MV-4-11 (cell line): Measurements from ENCODE around the gene FGF21.
"Not testable (repeated sequence)": the region's sequence is repeated elsewhere in the genome, so short reads cannot be mapped to it uniquely, and the experiment has no call there.

Experiments used
- DNase-seq: peaks from one replicate; lab custom pipeline; 2025; lab: John Stamatoyannopoulos, UW

FGF21 gene

DNA sequence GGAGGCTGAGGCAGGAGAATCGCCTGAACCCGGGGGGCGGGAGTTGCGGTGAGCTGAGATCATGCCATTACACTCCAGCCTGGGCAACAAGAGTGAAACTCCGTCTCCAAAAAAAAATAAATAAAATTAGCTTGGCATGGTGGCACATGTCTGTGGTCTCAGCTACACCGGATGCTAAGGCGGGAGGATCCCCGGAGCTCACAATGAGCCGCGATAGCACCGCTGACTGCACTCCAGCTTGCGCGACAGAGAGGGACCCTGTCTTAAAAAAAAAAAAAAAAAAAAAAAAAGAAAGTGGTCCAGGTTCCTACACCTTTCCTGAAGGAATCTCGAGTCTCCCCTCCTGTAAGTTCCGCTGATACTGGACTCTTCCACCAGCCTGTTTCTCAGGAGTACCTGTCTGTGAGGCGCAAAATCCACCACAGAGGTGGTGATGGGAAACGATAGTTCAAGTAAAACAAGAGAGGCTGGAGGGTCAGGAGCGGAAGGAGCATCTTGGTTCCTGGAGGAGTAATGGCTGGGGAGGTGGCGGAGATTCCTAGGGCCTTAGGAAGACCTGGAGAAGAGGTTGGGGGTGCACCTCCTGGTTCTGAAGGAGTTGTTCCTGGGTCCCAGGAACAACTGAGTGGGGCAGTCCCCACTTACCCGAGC is 3.4 kb upstream of the FGF21 start:
- peak; percentile 37 for DNase-seq

- DNase-seq = no peak
These were observed 2.6 kb upstream of the FGF21 start, which contains the start of gene FUT1 for GRCh38 chr19:48752496-48753365. Gene FUT1, minus strand, starts transcription at chr19:48752641. Its CDS starts 1,360 bp downstream, at chr19:48751281.

DNA sequence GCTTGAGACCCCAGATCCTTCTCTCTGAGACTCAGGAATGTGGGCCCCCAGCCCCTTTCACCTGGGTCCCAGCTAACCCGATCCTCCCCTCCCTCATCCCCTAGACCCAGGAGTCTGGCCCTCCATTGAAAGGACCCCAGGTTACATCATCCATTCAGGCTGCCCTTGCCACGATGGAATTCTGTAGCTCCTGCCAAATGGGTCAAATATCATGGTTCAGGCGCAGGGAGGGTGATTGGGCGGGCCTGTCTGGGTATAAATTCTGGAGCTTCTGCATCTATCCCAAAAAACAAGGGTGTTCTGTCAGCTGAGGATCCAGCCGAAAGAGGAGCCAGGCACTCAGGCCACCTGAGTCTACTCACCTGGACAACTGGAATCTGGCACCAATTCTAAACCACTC is 463 bp downstream of the FGF21 start:
- DNase-seq = no peak

- no peak for DNase-seq
These were observed 888 bp downstream of the FGF21 start for GRCh38 chr19:48756212-48756611.

DNA sequence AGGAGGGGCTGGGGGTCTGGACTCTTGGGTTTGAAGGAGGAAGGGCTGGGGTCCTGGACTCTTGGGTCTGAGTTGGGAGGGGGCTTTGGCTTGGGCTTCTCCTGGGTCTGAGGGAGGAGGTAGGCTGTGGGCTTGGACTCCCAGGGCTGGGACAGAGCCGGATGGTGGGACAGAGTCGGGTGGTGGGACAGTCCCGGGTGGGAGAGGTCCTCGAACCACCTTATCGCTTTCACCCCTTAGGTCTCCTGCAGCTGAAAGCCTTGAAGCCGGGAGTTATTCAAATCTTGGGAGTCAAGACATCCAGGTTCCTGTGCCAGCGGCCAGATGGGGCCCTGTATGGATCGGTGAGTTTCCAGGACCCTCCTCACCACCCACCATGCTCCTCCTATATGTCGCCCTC is 1.4 kb downstream of the FGF21 start:
- no peak for DNase-seq

DNA sequence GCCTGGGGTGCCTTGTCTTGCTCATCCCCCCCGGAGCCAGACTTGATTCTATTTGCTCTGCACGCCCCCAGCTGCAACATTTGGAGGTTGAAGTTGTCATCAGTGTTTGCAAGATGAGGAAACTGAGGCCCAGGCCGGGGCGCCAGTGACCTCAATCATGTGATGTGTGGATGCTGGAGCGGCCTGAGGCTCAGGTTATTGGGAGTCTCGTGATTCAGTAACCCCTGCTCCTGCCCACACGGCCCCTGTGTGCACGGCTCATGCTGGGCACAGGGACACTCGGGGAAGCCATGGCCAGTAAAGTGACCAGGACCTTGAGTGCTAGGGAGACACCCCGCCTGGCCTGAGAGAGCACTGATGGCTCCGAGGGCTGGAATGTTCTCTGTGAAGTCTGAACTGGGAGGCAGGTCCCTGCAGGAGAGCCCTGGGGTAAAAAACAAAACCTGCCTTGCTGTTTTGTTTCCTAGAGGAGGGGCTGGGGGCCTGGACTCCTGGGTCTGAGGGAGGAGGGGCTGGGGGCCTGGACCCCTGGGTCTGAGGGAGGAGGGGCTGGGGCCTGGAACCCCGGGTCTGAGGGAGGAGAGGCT is 1.9 kb downstream of the FGF21 start:
- no peak for DNase-seq

DNA sequence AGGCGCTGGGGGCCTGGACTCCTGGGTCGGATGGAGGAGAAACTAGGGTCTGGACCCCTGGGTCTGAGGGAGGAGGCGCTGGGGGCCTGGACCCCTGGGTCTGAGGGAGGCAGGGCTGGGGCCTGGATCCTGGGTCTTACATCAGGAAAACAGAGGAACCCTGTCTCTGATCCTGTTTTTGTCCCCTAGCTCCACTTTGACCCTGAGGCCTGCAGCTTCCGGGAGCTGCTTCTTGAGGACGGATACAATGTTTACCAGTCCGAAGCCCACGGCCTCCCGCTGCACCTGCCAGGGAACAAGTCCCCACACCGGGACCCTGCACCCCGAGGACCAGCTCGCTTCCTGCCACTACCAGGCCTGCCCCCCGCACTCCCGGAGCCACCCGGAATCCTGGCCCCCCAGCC is 2.4 kb downstream of the FGF21 start:
- no peak for DNase-seq

- no peak for DNase-seq
These were observed 5.3 kb downstream of the FGF21 start for GRCh38 chr19:48760504-48761205.

DNA sequence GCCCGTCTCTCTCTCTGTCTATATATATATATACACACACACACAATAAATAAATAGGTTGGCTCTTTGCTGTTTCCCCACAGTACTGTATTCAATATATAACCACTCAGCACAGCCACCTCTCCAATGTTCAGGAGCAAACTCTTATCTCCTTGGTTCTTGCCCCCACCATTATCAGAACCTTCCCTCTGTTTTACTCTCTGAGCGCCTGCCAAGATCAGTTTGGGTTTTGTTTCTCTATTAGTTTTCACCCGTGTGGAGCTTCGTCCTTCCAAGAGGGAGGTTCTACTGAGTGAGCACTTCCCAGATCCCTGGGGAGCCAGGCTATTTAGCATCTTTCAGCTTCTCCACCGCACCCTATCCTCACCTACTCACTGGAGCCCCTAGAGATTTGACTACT is 10.5 kb downstream of the FGF21 start:
- not testable (repeated sequence) for DNase-seq

DNA sequence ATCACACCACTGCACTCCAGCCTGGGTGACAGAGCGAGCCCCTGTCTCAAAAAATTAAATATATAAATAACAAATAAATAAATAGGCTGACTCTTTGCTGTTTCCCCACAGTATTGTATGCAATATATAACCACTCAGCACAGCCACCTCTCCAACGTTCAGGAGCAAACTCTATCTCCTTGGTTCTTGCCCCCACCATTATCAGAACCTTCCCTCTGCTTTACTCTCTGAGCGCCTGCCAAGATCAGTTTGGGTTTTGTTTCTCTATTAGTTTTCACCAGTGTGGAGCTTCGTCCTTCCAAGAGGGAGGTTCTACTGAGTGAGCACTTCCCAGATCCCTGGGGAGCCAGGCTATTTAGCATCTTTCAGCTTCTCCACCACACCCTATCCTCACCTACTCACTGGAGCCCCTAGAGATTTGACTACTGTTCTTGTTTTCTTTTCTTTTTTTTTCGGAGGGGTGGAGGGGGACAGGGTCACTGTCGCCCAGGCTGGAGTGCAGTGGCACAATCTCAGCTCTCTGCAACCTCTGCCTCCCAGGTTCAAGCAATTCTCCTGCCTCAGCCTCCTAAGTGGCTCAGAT is 12.9 kb downstream of the FGF21 start:
- not testable (repeated sequence) for DNase-seq

DNA sequence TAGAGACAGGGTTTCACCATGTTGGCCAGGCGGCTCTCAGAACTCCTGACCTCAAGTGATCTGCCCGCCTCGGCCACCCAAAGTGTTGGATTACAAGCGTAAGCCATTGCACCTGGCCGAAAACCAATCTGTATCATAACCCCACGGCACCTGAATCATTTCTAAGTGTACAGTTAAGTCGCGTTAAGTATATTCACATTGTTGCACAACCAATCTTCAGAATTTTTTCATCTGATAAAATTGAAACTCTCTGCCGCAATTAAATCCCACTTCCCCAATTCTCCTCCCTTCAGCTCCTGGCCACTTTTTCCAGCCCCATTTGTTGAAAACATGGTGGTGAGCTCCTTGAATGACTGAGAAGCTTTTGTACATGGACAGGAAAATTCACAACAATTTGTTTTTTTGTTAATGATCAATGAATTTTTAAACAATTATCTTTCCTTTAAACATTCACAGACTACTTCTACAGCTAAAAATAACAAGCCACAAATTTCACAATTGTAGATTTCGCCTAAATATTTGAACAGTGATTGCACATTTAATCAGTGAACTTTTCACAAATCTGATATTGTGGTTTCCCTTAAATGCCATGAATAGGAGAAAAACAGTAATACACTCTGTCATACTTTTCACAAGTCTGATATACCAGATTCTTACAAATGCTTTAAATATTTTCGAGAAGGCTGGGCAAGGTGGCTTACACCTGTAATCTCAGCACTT is 13.8 kb downstream of the FGF21 start:
- peak; percentile 89 for DNase-seq

DNA sequence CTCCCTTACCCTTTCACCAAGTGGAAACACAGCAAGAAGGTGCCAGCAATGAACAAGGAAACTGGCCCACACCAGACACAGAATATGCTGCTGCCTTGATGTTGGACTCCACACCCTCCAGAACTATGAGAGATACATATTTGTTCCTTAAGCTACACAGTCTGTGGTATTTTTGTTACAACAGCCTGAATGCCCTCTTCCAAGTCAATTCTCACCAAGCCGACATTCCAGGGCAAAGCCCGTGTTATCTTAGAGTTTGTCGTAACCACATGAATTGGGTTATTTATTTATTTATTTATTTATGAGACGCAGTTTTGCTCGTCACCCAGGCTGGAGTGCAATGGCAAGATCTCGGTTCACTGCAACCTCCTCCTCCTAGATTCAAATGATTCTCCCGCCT is 14.9 kb downstream of the FGF21 start:
- no peak for DNase-seq

DNA sequence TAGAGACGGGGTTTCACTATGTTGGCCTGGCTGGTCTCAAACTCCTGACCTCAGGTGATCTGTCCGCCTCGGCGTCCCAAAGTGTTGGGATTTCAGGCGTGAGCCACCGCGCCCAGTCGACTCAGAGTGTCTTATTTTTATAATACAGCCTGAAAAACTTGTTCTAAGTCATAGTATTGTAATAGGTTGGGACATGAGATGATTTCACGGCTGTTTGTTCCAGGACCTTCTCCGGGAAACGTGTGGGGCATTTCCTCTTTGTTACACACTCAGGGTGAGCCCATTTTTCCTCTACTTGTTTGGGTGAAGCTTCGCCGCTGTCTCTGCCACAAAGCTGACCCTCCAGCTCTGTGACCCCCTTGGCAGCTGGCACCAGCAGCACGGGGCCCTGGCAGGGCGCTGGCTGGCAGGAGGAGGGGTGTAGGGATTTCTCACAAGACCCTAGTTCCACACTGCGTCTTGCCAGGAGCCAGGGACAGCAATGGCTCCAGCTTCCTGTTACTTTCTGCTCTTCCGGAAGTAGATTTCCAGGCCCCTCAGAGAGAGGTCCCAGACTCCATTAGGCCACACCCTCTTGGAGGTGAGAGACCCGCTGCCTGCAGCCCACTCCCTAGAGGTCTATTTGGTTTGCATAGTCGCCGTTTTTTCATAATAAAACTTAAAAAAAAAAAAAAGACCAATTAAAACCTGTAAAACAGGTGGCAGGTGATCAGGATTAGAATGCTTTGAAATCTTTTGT is 15.6 kb downstream of the FGF21 start:
- no peak for DNase-seq

DNA sequence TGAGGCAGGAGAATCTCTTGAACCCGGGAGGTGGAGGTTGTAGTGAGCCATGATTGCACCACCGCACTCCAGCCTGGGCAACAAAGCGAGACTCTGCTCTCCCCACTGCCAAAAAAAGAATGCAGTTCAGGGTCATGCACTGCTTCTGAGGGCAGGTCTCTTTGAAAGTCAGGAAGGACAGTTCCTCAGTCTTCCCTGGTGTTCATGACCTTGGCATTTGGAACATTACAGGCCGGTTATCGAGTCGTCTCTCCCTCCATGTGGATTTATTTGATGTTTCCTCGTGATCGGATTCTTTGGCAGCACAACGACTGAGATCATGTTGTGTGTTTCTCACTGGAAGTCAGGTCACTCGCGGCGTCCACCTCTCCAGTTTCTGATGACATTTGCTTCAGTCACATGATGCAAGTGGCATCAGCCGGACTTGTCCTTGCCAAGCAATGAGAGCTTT is 17.2 kb downstream of the FGF21 start:
- no peak for DNase-seq

DNA sequence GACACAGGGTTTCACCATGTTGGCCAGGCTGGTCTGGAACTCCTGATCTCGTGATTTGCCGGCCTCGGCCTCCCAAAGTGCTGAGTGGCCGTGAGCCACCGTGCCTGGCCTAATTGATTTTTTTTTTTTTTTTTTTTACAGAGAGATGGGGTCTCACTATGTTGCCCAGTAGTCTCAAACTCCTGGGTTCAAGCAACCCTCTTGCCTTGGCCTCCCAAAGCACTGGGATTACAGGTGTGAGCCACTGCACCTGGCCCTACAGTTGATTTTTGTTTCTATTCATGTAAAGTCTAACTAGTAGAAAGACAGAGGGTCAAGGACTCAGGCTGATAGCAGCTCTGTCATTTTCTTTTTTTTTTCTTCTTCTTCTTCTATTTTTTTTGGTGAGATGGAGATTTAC is 21.8 kb downstream of the FGF21 start:
- no peak for DNase-seq

- no peak for DNase-seq
These were observed 22.4 kb downstream of the FGF21 start for GRCh38 chr19:48777720-48778119.

- no peak for DNase-seq
These were observed 24.3 kb downstream of the FGF21 start for GRCh38 chr19:48779636-48780035.

DNA sequence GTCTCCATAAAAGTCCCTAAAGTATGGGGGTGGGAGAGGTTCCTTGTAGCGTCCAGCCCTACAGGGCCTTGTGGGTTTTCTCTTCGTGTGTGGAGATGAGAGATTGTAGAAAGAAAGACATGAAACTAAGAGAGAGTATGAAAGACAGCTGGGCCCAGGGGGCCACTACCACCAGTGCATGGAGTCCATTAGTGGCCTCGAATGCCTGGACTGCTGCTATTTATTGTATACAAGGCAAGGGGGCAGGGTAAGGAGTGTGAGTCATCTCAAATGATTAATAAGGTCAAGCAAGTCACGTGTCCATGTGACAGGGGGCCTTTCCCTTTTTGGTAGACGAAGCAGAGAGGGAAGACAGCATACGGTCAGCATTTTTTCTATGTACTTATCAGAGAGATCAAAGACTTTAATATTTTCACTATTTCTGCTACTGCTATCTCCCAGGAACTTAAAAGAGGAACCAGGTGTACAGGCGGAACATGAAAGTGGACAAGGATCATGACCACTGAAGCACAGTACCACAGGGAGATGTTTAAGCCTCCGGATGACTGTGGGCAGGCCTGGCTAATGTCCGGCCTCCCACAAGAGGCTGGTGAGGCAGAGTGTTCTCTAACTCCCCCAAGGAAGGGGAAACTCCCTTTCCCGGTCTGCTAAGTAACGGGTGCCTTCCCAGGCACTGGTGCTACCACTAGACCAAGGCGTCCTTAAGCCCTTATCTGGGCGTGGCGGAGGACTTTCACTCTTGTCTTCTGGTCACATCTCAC is 25.5 kb downstream of the FGF21 start:
- peak; percentile 84 for DNase-seq

- peak; percentile 30 for DNase-seq
These were observed 29.2 kb downstream of the FGF21 start for GRCh38 chr19:48784527-48784926.

GRCh38 chr19:48786422-48786821 is 31.1 kb downstream of the FGF21 start:
- DNase-seq = not testable (repeated sequence)
